A549 (cell line): ENCODE measurements around the gene ARMH4. TPM values are rescaled to one million over a fixed set of nuclear protein-coding genes. Genes with fewer than 3 reads are reported as not detected.

Experiments
- ATAC-seq, 2 experiments: fragments of 200-7000 bp in 1 of 2; fragments of >200 bp in 1 of 2; cut with Nextera tagmentation in 1 of 2; cut with Tn5 transposase in 1 of 2; 3 replicates each; pipeline versions ENCODE4 v1.8.0 to v1.9.1; 2018 to 2020; ENCODE audit warnings: mild to moderate bottlenecking in 1 of 2, moderate library complexity in 1 of 2
- CTCF ChIA-PET: fragments of 300-600 bp; sonication (Branson Sonifier 250); formaldehyde crosslinking; extraction: SDS; loops from one replicate; lab custom pipeline; 2021; ENCODE audit warnings: antibody characterized with exemption, inconsistent platforms; lab: Yijun Ruan, JAX
- POLR2A ChIA-PET: fragments of 350-600 bp; formaldehyde crosslinking; extraction: SDS; loops from one replicate; lab custom pipeline; 2021; ENCODE audit warnings: antibody characterized with exemption, inconsistent platforms; lab: Yijun Ruan, JAX
- DNase-seq, 2 experiments: peaks; one replicate each; pipeline versions ENCODE4 v3.0.0 to v3.0.0-alpha.2; 2011 to 2016; ENCODE audit warnings: low read depth in 1 of 2, low spot score in 1 of 2
- FAIRE-seq: peaks from 2 replicates; lab custom pipeline; 2011; peaks lifted over from hg19 to GRCh38; lab: Jason Lieb, UNC
- H3K27ac ChIP-seq, 2 experiments: fragments of >200 bp; sonication (Bioruptor Twin); formaldehyde crosslinking; 3 replicates each; pipeline ENCODE4 v1.5.1; 2016 to 2017
- H3K4me1 ChIP-seq: fragments of >200 bp; sonication (Bioruptor Twin); formaldehyde crosslinking; 3 replicates; pipeline ENCODE4 v1.6.1; 2016
- H3K4me2 ChIP-seq: fragments of >200 bp; sonication (Bioruptor Twin); formaldehyde crosslinking; 3 replicates; pipeline ENCODE4 v1.6.1; 2016
- H3K4me3 ChIP-seq: fragments of >200 bp; sonication (Bioruptor Twin); formaldehyde crosslinking; 3 replicates; pipeline ENCODE4 v1.5.1; 2016
- H3K9me3 ChIP-seq: fragments of >200 bp; sonication (Bioruptor Twin); formaldehyde crosslinking; 3 replicates; pipeline ENCODE4 v1.6.1; 2016
- CEBPB ChIP-seq, 2 experiments: fragments of >200 bp in 1 of 2; sonication (Bioruptor Twin) in 1 of 2; formaldehyde crosslinking in 1 of 2; IDR thresholded peaks; 2 replicates each; pipeline ENCODE4 v1.6.1; 2012 to 2016
- E2F6 ChIP-seq: IDR thresholded peaks from 2 replicates; pipeline ENCODE4 v1.6.1; 2012; ENCODE audit warnings: low read depth, borderline replicate concordance
- EHF ChIP-seq: fragments of 250-450 bp; sonication (Bioruptor Pico); IDR thresholded peaks from 2 replicates; pipeline ENCODE4 v1.5.0; 2020; ENCODE audit warnings: mild to moderate bottlenecking
- FOSB ChIP-seq: fragments of 250-450 bp; sonication (Bioruptor Pico); IDR thresholded peaks from 2 replicates; pipeline ENCODE4 v1.5.0; 2020; ENCODE audit warnings: mild to moderate bottlenecking, moderate library complexity
- HEYL ChIP-seq: fragments of 250-450 bp; sonication (Bioruptor Pico); IDR thresholded peaks from 2 replicates; pipeline ENCODE4 v1.8.0; 2021; ENCODE audit warnings: mild to moderate bottlenecking, moderate library complexity
- HOXB13 ChIP-seq: fragments of 250-450 bp; sonication (Bioruptor Pico); IDR thresholded peaks from 2 replicates; pipeline ENCODE4 v1.5.0; 2020; ENCODE audit warnings: low read depth, mild to moderate bottlenecking, moderate library complexity
- KDM5A ChIP-seq: fragments of 200-600 bp; sonication (generic); IDR thresholded peaks from 2 replicates; pipeline ENCODE4 v1.6.1; 2016; ENCODE audit warnings: antibody characterized with exemption, mild to moderate bottlenecking
- MAX ChIP-seq: IDR thresholded peaks from 2 replicates; pipeline ENCODE4 v1.6.1; 2012
- MAZ ChIP-seq: fragments of 150-350 bp; IDR thresholded peaks from 2 replicates; pipeline ENCODE4 v1.6.1; 2014; ENCODE audit warnings: antibody characterized with exemption, low read depth, low read length, borderline replicate concordance
- NFE2L2 ChIP-seq: fragments of 150-350 bp; conservative IDR thresholded peaks from 2 replicates; pipeline ENCODE4 v1.6.1; 2014; ENCODE audit warnings: low read length
- NPAS2 ChIP-seq: fragments of 250-450 bp; sonication (Bioruptor Pico); IDR thresholded peaks from 2 replicates; pipeline ENCODE4 v1.8.0; 2022; ENCODE audit warnings: mild to moderate bottlenecking, moderate library complexity, borderline replicate concordance
- NR3C1 ChIP-seq: fragments of >200 bp; sonication (Bioruptor Twin); formaldehyde crosslinking; IDR thresholded peaks from 3 replicates; pipeline ENCODE4 v1.6.1; 2017
- PBX3 ChIP-seq: IDR thresholded peaks from 2 replicates; pipeline ENCODE4 v1.6.1; 2012
- PHF8 ChIP-seq: fragments of 200-600 bp; sonication (generic); IDR thresholded peaks from 2 replicates; pipeline ENCODE4 v1.6.1; 2016; ENCODE audit warnings: low read depth, mild to moderate bottlenecking, antibody characterized with exemption, moderate library complexity, borderline replicate concordance
- POLR2A ChIP-seq: IDR thresholded peaks from 2 replicates; pipeline ENCODE4 v1.6.1; 2012; ENCODE audit warnings: mild to moderate bottlenecking, low read length
- POLR2AphosphoS2 ChIP-seq: conservative IDR thresholded peaks from 2 replicates; pipeline ENCODE4 v1.6.1; 2012; ENCODE audit warnings: low read length, improper control_type of control experiment, inconsistent platforms
- RARB ChIP-seq: fragments of 250-450 bp; sonication (Bioruptor Pico); IDR thresholded peaks from 2 replicates; pipeline ENCODE4 v1.8.0; 2021; ENCODE audit warnings: mild to moderate bottlenecking, moderate library complexity
- RNF2 ChIP-seq: fragments of 200-600 bp; sonication (generic); IDR thresholded peaks from 2 replicates; pipeline ENCODE4 v1.6.1; 2016; ENCODE audit warnings: low read depth, mild to moderate bottlenecking, antibody characterized with exemption, moderate library complexity, borderline replicate concordance
- USF2 ChIP-seq: fragments of 450-650 bp; IDR thresholded peaks from 2 replicates; pipeline ENCODE4 v1.6.1; 2014; ENCODE audit warnings: antibody characterized with exemption
- ZFP36 ChIP-seq: fragments of 450-650 bp; IDR thresholded peaks from 2 replicates; pipeline ENCODE4 v1.6.1; 2014; ENCODE audit warnings: borderline replicate concordance; ENCODE audit not compliant: partially characterized antibody
- WGBS: methylation state at CpG from one replicate; pipeline ENCODE4 v1.1.6; 2017; ENCODE audit errors: missing lambda C conversion rate; 5-methylcytosine and 5-hydroxymethylcytosine counted together
- polyA plus RNA-seq, 4 experiments: library from polyadenylated mRNA; depleted of rRNA in 3 of 4; stranded (reverse); fragments of >200 nt; fragmentation: RNase III in 1 of 4; extraction: RNeasy Plus Mini Kit Qiagen cat#74134 plus additional on column Dnase treatment in 1 of 4; gene quantifications; 2 replicates in 3 of 4; 3 replicates in 1 of 4; pipeline ENCODE4 v1.2.3, GENCODE V29; 2011 to 2017

Gene ARMH4
- polyA plus RNA-seq, 2 of the 4 experiments (the other 2 are of a cell fraction), result 0.56 to 0.77 TPM

- no peaks in the 10 kb centered on the region for H3K4me1 ChIP-seq
- H3K4me2 ChIP-seq, result no peak overlapping the region
- TF ChIP-seq PBX3, result no peak
- TF ChIP-seq NR3C1, result no peak
- no peak for TF ChIP-seq HOXB13 (CRISPR knock-in tag)
- ChIA-PET CTCF (no interaction called here), POLR2A (no interaction called here)
- H3K27ac ChIP-seq, result no peak overlapping the region
- no peaks in the 10 kb centered on the region for H3K9me3 ChIP-seq
- ATAC-seq, result no peak
- no peak for FAIRE-seq
- 0% methylated on average over 1 of the region's 1 CpG for WGBS
- no peak for DNase-seq
- no peak overlapping the region for H3K4me3 ChIP-seq
Observed at GRCh38 chr14:58026219-58026618, 125.8 kb downstream of the ARMH4 start.

GRCh38 chr14:58014778-58015177, 137.2 kb downstream of the ARMH4 start:
- TF ChIP-seq KDM5A (no peak), CEBPB (IDR thresholded peaks at IDR 0.05) (no peak), NFE2L2 (no peak), PHF8 (no peak), NPAS2 (CRISPR knock-in tag) (no peak), EHF (no peak), FOSB (no peak), MAZ (no peak), POLR2A (no peak), MAX (no peak), RARB (CRISPR knock-in tag) (no peak), USF2 (no peak), ZFP36 (no peak)
- CTCF ChIA-PET, result no interaction called here
- peak; percentile 59 to 69; a peak in 5 of 6 replicates for ATAC-seq
- 61% methylated on average over 2 of the region's 2 CpGs for WGBS
- FAIRE-seq, result no peak
- Histone ChIP-seq H3K4me3 (no peak overlapping the region), H3K27ac (no peak overlapping the region), H3K4me1 (no peaks in the 10 kb centered on the region), H3K9me3 (no peaks in the 10 kb centered on the region), H3K4me2 (no peak overlapping the region)
- no peak for DNase-seq
- POLR2A ChIA-PET, result no interaction called here

GRCh38 chr14:58002618-58003017, 149.4 kb downstream of the ARMH4 start:
- no peak for TF ChIP-seq E2F6
- TF ChIP-seq RNF2, result no peak
- TF ChIP-seq PHF8, result no peak
- no peak for TF ChIP-seq POLR2AphosphoS2
- TF ChIP-seq HEYL (CRISPR knock-in tag), result no peak
- no peak for TF ChIP-seq MAX
- no peak for TF ChIP-seq KDM5A
- TF ChIP-seq, all 56 proteins: peak for 0
- CTCF ChIA-PET, result no interaction called here
- DNase-seq (no peak), ATAC-seq (no peak), FAIRE-seq (no peak)
- POLR2A ChIA-PET, result no interaction called here
- H3K4me3 ChIP-seq, result no peak overlapping the region
- no peak overlapping the region for H3K27ac ChIP-seq
- H3K4me1 ChIP-seq, result no peaks in the 10 kb centered on the region
- WGBS, result 2% methylated on average over 2 of the region's 2 CpGs
- no peaks in the 10 kb centered on the region for H3K9me3 ChIP-seq
- no peak overlapping the region for H3K4me2 ChIP-seq
